Liver (tissue), 9 donors: ENCODE measurements around the gene CFAP100. TPM values are rescaled to one million over a fixed set of nuclear protein-coding genes. Genes with fewer than 3 reads are reported as not detected.
A peak's percentile ranks its signal among the peaks of the same experiment; 100 is the strongest.

ENCODE experiments used
- DNase-seq: peaks from one replicate; pipeline ENCODE4 v3.0.0-alpha.2; 2017; ENCODE audit warnings: low spot score
- H3K27ac ChIP-seq, 2 donors: one replicate each; pipeline ENCODE4 v1.7.0; 2013; ENCODE audit warnings: inconsistent platforms in 2 of 2, low read length in 2 of 2, control low read depth in 1 of 2, low read depth in 1 of 2, mild to moderate bottlenecking in 1 of 2
- H3K27me3 ChIP-seq, 4 donors: one replicate each; pipeline versions ENCODE4 v1.6.1 to v1.7.0; 2013; ENCODE audit warnings: low read length in 3 of 4, inconsistent platforms in 1 of 4, mild to moderate bottlenecking in 1 of 4, moderate library complexity in 1 of 4; ENCODE audit not compliant: control insufficient read depth in 4 of 4, insufficient read depth in 4 of 4
- H3K36me3 ChIP-seq, 4 donors: one replicate each; pipeline versions ENCODE4 v1.6.1 to v1.7.0; 2013; ENCODE audit warnings: low read length in 3 of 4, mild to moderate bottlenecking in 3 of 4, low read depth in 1 of 4, moderate library complexity in 1 of 4; ENCODE audit not compliant: control insufficient read depth in 4 of 4, insufficient read depth in 3 of 4
- H3K4me1 ChIP-seq, 4 donors: one replicate each; pipeline versions ENCODE4 v1.6.1 to v1.7.0; 2013; ENCODE audit warnings: low read length in 3 of 4, mild to moderate bottlenecking in 3 of 4, moderate library complexity in 1 of 4; ENCODE audit not compliant: control insufficient read depth in 4 of 4, insufficient read depth in 4 of 4
- H3K4me3 ChIP-seq, 3 donors: one replicate each; pipeline versions ENCODE4 v1.6.1 to v1.7.0; 2013; ENCODE audit warnings: low read length in 3 of 3, control low read depth in 1 of 3, low read depth in 1 of 3, mild to moderate bottlenecking in 1 of 3
- H3K9ac ChIP-seq, 2 donors: one replicate each; pipeline ENCODE4 v1.7.0; 2013; ENCODE audit warnings: low read length in 2 of 2, mild to moderate bottlenecking in 2 of 2, moderate library complexity in 2 of 2, control low read depth in 1 of 2, low read depth in 1 of 2
- H3K9me3 ChIP-seq, 4 donors: one replicate each; pipeline versions ENCODE4 v1.6.1 to v1.7.0; 2013; ENCODE audit warnings: low read length in 3 of 4; ENCODE audit not compliant: control insufficient read depth in 4 of 4
- ATF3 ChIP-seq: IDR thresholded peaks from 2 replicates; pipeline ENCODE4 v1.6.1; 2016; ENCODE audit warnings: antibody characterized with exemption
- CTCF ChIP-seq: fragments of 150-350 bp; IDR thresholded peaks from 2 replicates; pipeline ENCODE4 v1.5.1; 2017; ENCODE audit warnings: improper control_type of control experiment, low read depth, low read length; ENCODE audit not compliant: missing input control
- EGR1 ChIP-seq, 2 donors: IDR thresholded peaks; 2 replicates each; pipeline ENCODE4 v1.6.1; 2016 to 2018; ENCODE audit warnings: antibody characterized with exemption in 2 of 2, low read depth in 2 of 2
- FOXA1 ChIP-seq: IDR thresholded peaks from 2 replicates; pipeline ENCODE4 v1.6.1; 2016; ENCODE audit warnings: antibody characterized with exemption
- HNF4A ChIP-seq, 2 donors: conservative IDR thresholded peaks; 2 replicates each; pipeline ENCODE4 v1.6.1; 2016; ENCODE audit warnings: antibody characterized with exemption in 2 of 2, mild to moderate bottlenecking in 2 of 2
- HNF4G ChIP-seq: IDR thresholded peaks from 2 replicates; pipeline ENCODE4 v1.6.1; 2016; ENCODE audit warnings: antibody characterized with exemption
- JUND ChIP-seq, 2 donors: IDR thresholded peaks; 2 replicates each; pipeline ENCODE4 v1.6.1; 2016; ENCODE audit warnings: antibody characterized with exemption in 2 of 2
- MAX ChIP-seq: IDR thresholded peaks from 2 replicates; pipeline ENCODE4 v1.6.1; 2016; ENCODE audit warnings: antibody characterized with exemption
- RAD21 ChIP-seq, 2 donors: IDR thresholded peaks; 2 replicates each; pipeline ENCODE4 v1.6.1; 2016; ENCODE audit warnings: antibody characterized with exemption in 2 of 2, mild to moderate bottlenecking in 2 of 2
- RXRA ChIP-seq, 2 donors: IDR thresholded peaks; 2 replicates each; pipeline ENCODE4 v1.6.1; 2017 to 2018; ENCODE audit warnings: antibody characterized with exemption in 2 of 2, mild to moderate bottlenecking in 1 of 2
- TAF1 ChIP-seq: conservative IDR thresholded peaks from 2 replicates; pipeline ENCODE4 v1.6.1; 2016; ENCODE audit warnings: antibody characterized with exemption, mild to moderate bottlenecking
- YY1 ChIP-seq: IDR thresholded peaks from 2 replicates; pipeline ENCODE4 v1.6.1; 2016; ENCODE audit warnings: antibody characterized with exemption, mild to moderate bottlenecking
- ZBTB33 ChIP-seq: IDR thresholded peaks from 2 replicates; pipeline ENCODE4 v1.6.1; 2016; ENCODE audit warnings: antibody characterized with exemption
- WGBS: extraction: QIAGEN DNeasy Blood & Tissue Kit; methylation state at CpG from one replicate; pipeline ENCODE4 v1.1.7; 2013; 5-methylcytosine and 5-hydroxymethylcytosine counted together
- polyA plus RNA-seq, 2 donors: library from polyadenylated mRNA; stranded (reverse) in 1 of 2; unstranded in 1 of 2; fragments of 200-250 nt in 1 of 2; fragments of >200 nt in 1 of 2; fragmentation: Nextera tagmentation in 1 of 2; extraction: Ambion mirVana in 1 of 2; gene quantifications; one replicate each; pipeline versions ENCODE4 v1.2.1 to v1.2.3, GENCODE V29; 2013 to 2015
- total RNA-seq, 2 donors: library from RNA; depleted of rRNA; stranded (reverse); fragments of >200 nt; gene quantifications; one replicate each; pipeline ENCODE4 v1.2.3, GENCODE V29; 2014
- donor health status: healthy.
- donor health status: healthy.
- donor health status: healthy.
- donor health status: healthy.
- donor health status: healthy.

The CFAP100 gene
- total and polyA plus RNA-seq, 4 donors, result not detected

- Histone ChIP-seq H3K27me3 (no peaks in the 10 kb centered on the region), H3K36me3 (peaks cover 2 to 8% (median 6%) of the 10 kb centered on the region in 4 donors), H3K9me3 (no peaks in the 10 kb centered on the region), H3K27ac (no peak overlapping the region), H3K4me1 (peaks cover 14 to 58% (median 49%) of the 10 kb centered on the region in 4 donors), H3K9ac (no peak overlapping the region), H3K4me3 (no peak overlapping the region)
- no peak for DNase-seq
- 94% methylated on average over 2 of the region's 2 CpGs for WGBS
- TF ChIP-seq RAD21 (IDR thresholded peaks at IDR 0.05), result no peak
- TF ChIP-seq EGR1 (IDR thresholded peaks at IDR 0.05; ENCODE audit: low read depth in 2 of 2), result no peak
- TF ChIP-seq HNF4A (conservative IDR thresholded peaks at IDR 0.05), result no peak
- TF ChIP-seq ZBTB33, result no peak
- TF ChIP-seq CTCF, result no peak
- TF ChIP-seq TAF1, result no peak
These were observed 52.1 kb downstream of the CFAP100 start for GRCh38 chr3:126446791-126447190.

- H3K36me3 ChIP-seq, result peaks cover 2 to 14% (median 11%) of the 10 kb centered on the region in 4 donors
- peak overlapping the region in 1 of 2 donors; percentile 67 for H3K27ac ChIP-seq
- WGBS, result 74% methylated on average over 12 of the region's 12 CpGs
- H3K9me3 ChIP-seq, result no peaks in the 10 kb centered on the region
- H3K9ac ChIP-seq, result no peak overlapping the region
- no peaks in the 10 kb centered on the region for H3K27me3 ChIP-seq
- H3K4me3 ChIP-seq, result no peak overlapping the region
- H3K4me1 ChIP-seq, result peaks cover 14 to 58% (median 49%) of the 10 kb centered on the region in 4 donors
- DNase-seq, result no peak
- no peak for TF ChIP-seq FOXA1
- TF ChIP-seq RXRA (IDR thresholded peaks at IDR 0.05), result peak in 1 of 2 donors; percentile 16
These were observed 52.9 kb downstream of the CFAP100 start for GRCh38 chr3:126447456-126448106.

GRCh38 chr3:126448136-126448892 lies 53.6 kb downstream of the CFAP100 start:
- no peaks in the 10 kb centered on the region for H3K9me3 ChIP-seq
- H3K36me3 ChIP-seq, result peaks cover 4 to 14% (median 11%) of the 10 kb centered on the region in 4 donors
- WGBS, result 97% methylated on average over 17 of the region's 17 CpGs
- no peak overlapping the region for H3K4me3 ChIP-seq
- peaks cover 14 to 58% (median 49%) of the 10 kb centered on the region in 4 donors for H3K4me1 ChIP-seq
- no peak for TF ChIP-seq JUND (IDR thresholded peaks at IDR 0.05)
- no peak for TF ChIP-seq YY1
- no peak for TF ChIP-seq RAD21 (IDR thresholded peaks at IDR 0.05)
- TF ChIP-seq ATF3, result no peak
- TF ChIP-seq HNF4G, result no peak
- no peak for TF ChIP-seq RXRA (IDR thresholded peaks at IDR 0.05)
- no peak for TF ChIP-seq TAF1
- no peak for TF ChIP-seq MAX
- H3K9ac ChIP-seq, result no peak overlapping the region
- no peak for DNase-seq
- H3K27me3 ChIP-seq, result no peaks in the 10 kb centered on the region
- H3K27ac ChIP-seq, result peak overlapping the region in 1 of 2 donors; percentile 67
